Lower lobe of right lung (tissue), 2 donors: ENCODE results near the gene BIN1. TPM values are rescaled to one million over a fixed set of nuclear protein-coding genes. Genes with fewer than 3 reads are reported as not detected.

Experiments
- ATAC-seq, 2 donors: fragments of 200-7000 bp; cut with Tn5 transposase; one replicate each; pipeline ENCODE4 v1.9.1; 2020 to 2022; ENCODE audit warnings: mild to moderate bottlenecking in 2 of 2, moderate library complexity in 2 of 2
- DNase-seq: peaks from one replicate; pipeline ENCODE4 v3.0.0-alpha.2; 2020
- H3K27ac ChIP-seq: fragments of 200-600 bp; one replicate; pipeline ENCODE4 v1.8.0; 2022
- H3K27me3 ChIP-seq: fragments of 200-600 bp; one replicate; pipeline ENCODE4 v1.8.0; 2022; ENCODE audit warnings: low read depth
- H3K36me3 ChIP-seq: fragments of 200-600 bp; one replicate; pipeline ENCODE4 v1.8.0; 2022; ENCODE audit warnings: mild to moderate bottlenecking
- H3K4me1 ChIP-seq: fragments of 200-600 bp; one replicate; pipeline ENCODE4 v1.8.0; 2022
- H3K4me3 ChIP-seq: fragments of 200-600 bp; one replicate; pipeline ENCODE4 v1.8.0; 2022; ENCODE audit warnings: mild to moderate bottlenecking
- H3K9me3 ChIP-seq: fragments of 200-600 bp; one replicate; pipeline ENCODE4 v1.8.0; 2022
- intact Hi-C: fragments of 100-400 bp; cut with DNase I; formaldehyde crosslinking; loops from one replicate; pipeline ENCODE4 v1.11.0; 2022
- total RNA-seq: library from RNA; stranded (reverse); fragmentation: NEBNext Ultra II Directional; extraction: Animal tissue kit (Norgen Biotek cat#: 25700); gene quantifications from one replicate; pipeline ENCODE4 v1.2.1, GENCODE V29; 2021
- TF ChIP-seq, protein P1 (sequence below): fragments of 200-600 bp; IDR thresholded peaks from one replicate; pipeline ENCODE4 v1.8.0; 2022; ENCODE audit warnings: antibody characterized with exemption, mild to moderate bottlenecking
- donor health status: DM: no; HTN: yes; CAD: no; lungs with severe emphysema.

The BIN1 gene
- total RNA-seq, 1 donor from 2014 or later, result 33.9 TPM

DNA sequence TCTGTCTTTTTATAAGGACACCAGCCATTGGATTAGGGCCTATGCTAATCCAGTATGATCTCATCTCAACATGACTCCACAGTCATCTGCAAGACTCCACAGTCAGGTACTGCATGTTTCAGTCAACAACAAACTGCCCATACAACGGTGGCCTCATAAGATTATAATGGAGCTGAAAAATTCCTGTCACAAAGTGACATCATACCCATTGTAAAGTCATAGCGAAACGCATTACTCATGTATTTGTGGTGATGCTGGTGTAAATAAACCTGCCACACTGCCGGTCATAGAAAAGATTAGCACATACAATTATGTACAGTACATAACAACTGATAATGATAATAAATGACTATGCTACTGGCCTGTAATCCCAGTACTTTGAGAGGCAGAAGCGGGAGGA is 106.0 kb downstream of the BIN1 start:
- H3K9me3 ChIP-seq, result no peaks in the 10 kb centered on the region
- no peaks in the 10 kb centered on the region for H3K4me1 ChIP-seq
- H3K27me3 ChIP-seq, result no peaks in the 10 kb centered on the region
- intact Hi-C loops, result no loop called here
- no peak overlapping the region for H3K27ac ChIP-seq
- DNase-seq (no peak), ATAC-seq (no peak)
- no peak overlapping the region for H3K4me3 ChIP-seq
- H3K36me3 ChIP-seq, result no peaks in the 10 kb centered on the region
- TF ChIP-seq, protein P1, sequence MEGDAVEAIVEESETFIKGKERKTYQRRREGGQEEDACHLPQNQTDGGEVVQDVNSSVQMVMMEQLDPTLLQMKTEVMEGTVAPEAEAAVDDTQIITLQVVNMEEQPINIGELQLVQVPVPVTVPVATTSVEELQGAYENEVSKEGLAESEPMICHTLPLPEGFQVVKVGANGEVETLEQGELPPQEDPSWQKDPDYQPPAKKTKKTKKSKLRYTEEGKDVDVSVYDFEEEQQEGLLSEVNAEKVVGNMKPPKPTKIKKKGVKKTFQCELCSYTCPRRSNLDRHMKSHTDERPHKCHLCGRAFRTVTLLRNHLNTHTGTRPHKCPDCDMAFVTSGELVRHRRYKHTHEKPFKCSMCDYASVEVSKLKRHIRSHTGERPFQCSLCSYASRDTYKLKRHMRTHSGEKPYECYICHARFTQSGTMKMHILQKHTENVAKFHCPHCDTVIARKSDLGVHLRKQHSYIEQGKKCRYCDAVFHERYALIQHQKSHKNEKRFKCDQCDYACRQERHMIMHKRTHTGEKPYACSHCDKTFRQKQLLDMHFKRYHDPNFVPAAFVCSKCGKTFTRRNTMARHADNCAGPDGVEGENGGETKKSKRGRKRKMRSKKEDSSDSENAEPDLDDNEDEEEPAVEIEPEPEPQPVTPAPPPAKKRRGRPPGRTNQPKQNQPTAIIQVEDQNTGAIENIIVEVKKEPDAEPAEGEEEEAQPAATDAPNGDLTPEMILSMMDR, result no peak

DNA sequence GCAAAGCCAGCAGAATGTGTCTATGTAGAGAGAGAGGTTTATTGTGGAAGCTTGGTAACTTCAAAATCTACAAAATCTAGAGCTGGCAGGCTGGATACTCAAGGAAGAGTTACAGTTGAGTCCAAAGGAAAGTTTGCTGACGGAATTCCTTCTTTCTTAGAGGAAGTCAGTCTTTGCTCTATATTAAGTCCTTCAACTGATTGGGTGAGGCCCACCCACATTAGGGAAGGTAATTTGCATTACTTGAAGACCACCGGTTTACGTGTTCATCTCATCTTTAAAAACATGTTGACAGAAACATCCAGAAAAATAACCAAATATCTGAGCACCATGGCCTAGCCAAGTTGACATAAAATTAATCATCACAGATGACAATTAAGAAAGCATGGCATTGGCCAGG is 106.8 kb downstream of the BIN1 start:
- Histone ChIP-seq H3K9me3 (no peaks in the 10 kb centered on the region), H3K27ac (no peak overlapping the region), H3K4me1 (no peaks in the 10 kb centered on the region), H3K4me3 (no peak overlapping the region), H3K27me3 (no peaks in the 10 kb centered on the region), H3K36me3 (no peaks in the 10 kb centered on the region)
- TF ChIP-seq, protein P1, result no peak
- ATAC-seq (no peak), DNase-seq (no peak)
- intact Hi-C loops, result no loop called here

DNA sequence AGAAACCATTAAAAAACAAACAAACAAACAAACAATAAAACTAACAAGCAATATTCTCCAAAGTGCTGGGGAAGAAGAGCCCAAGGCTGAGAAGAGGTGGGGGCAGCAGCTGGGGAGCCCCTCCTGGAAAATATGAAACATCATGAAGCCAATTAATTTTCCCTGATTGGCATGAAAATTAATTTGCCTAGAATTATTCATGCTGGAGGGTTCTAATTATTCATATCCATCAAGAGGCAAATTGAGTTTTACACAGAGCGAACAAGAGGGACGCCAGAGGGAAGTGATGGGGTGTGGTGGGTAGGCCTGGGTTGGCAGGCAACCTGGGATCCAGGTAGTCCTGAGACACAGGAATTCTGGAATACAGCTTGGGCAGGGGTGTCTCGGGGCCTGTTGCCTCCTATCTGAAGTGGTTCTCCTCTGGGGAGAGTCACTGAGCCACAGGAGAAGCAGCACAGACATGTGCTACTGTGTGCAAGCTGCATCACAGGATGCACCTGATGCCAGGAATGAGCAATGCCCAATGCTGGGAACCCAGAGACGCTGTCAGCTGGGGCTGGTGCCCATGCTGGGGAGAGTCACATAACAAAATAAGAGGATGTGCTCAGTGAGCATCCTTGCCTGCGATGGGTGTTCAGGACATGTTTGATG is 107.7 kb downstream of the BIN1 start:
- ATAC-seq (no peak), DNase-seq (no peak)
- Histone ChIP-seq H3K36me3 (no peaks in the 10 kb centered on the region), H3K27me3 (no peaks in the 10 kb centered on the region), H3K27ac (no peak overlapping the region), H3K4me3 (no peak overlapping the region), H3K4me1 (no peaks in the 10 kb centered on the region), H3K9me3 (no peaks in the 10 kb centered on the region)
- TF ChIP-seq, protein P1, result no peak
- intact Hi-C loops, result no loop called here

DNA sequence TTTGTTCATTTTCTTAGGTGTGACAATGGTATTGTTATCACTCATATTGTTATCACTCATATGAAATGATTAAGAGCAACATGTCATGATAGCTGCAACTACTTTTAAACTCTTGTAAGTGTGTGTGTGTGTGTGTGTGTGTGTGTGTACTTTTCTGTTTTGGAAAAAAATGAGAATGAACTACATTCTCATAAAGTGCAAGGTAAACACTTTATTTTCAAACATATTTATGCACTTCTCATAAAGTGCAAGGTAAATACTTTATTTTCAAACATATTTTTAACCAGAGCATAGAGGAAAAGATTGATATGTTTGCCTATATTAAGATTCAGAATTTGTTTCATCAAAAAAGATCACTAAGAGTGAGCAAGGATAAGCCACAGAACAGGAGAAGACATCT is 108.5 kb downstream of the BIN1 start:
- H3K27ac ChIP-seq, result no peak overlapping the region
- H3K27me3 ChIP-seq, result no peaks in the 10 kb centered on the region
- intact Hi-C loops, result no loop called here
- no peaks in the 10 kb centered on the region for H3K36me3 ChIP-seq
- H3K9me3 ChIP-seq, result no peaks in the 10 kb centered on the region
- DNase-seq (no peak), ATAC-seq (no peak)
- TF ChIP-seq, protein P1, result no peak
- H3K4me1 ChIP-seq, result no peaks in the 10 kb centered on the region
- no peak overlapping the region for H3K4me3 ChIP-seq

Other genes with a start within 250 kb of the BIN1 start
- not detected for gene TEX51, start 208.3 kb downstream of the BIN1 start, total RNA-seq
- gene CYP27C1, start 113.1 kb upstream of the BIN1 start, total RNA-seq, result not detected
- 34.7 TPM for gene ERCC3, start 187.0 kb upstream of the BIN1 start, total RNA-seq